ENCODE data around the gene MRGPRE. TPM values are rescaled to one million over a fixed set of nuclear protein-coding genes. Genes with fewer than 3 reads are reported as not detected.

The MRGPRE gene
- total and polyA plus RNA-seq, 8 donors, result 0.16 to 0.58 (median 0.23) TPM; not detected in 1

- 71 to 74% methylated on average over 8 of the region's 8 CpGs for WGBS, 2 donors
- Histone ChIP-seq H3K36me3 (no peaks in the 10 kb centered on the region), H3K27ac (no peak overlapping the region), H3K4me1 (no peaks in the 10 kb centered on the region), H3K9me3 (no peaks in the 10 kb centered on the region), H3K27me3 (no peaks in the 10 kb centered on the region), H3K4me3 (no peak overlapping the region)
- FAIRE-seq (no peak), DNase-seq (peak in 1 of 6 donors; percentile 2), ATAC-seq (no peak)
- intact Hi-C loops (cut with DNase I), result no loop called here
- TF ChIP-seq CTCF (IDR thresholded peaks at IDR 0.05), result no peak
Measured at GRCh38 chr11:3206156-3206921, 25.9 kb downstream of the MRGPRE start.

- Histone ChIP-seq H3K27ac (no peak overlapping the region), H3K4me3 (no peak overlapping the region), H3K4me1 (no peaks in the 10 kb centered on the region), H3K9me3 (no peaks in the 10 kb centered on the region), H3K27me3 (no peaks in the 10 kb centered on the region), H3K36me3 (no peaks in the 10 kb centered on the region)
- ATAC-seq (no peak), DNase-seq (peak in 2 of 6 donors; percentile 6 to 40), FAIRE-seq (no peak)
- TF ChIP-seq CTCF (IDR thresholded peaks at IDR 0.05), result no peak
- intact Hi-C loops (cut with DNase I), result no loop called here
- 38 to 49% methylated on average over 16 of the region's 16 CpGs for WGBS, 2 donors
Measured at GRCh38 chr11:3205261-3206155, 26.7 kb downstream of the MRGPRE start.

GRCh38 chr11:3204141-3205015 lies 27.8 kb downstream of the MRGPRE start:
- intact Hi-C loops (cut with DNase I), result no loop called here
- H3K27ac ChIP-seq, result no peak overlapping the region
- no peaks in the 10 kb centered on the region for H3K27me3 ChIP-seq
- ATAC-seq, result no peak
- H3K36me3 ChIP-seq, result no peaks in the 10 kb centered on the region
- no peaks in the 10 kb centered on the region for H3K9me3 ChIP-seq
- DNase-seq, result peak in 3 of 6 donors; percentile 14 to 70 (median 51)
- no peaks in the 10 kb centered on the region for H3K4me1 ChIP-seq
- 64 to 72% methylated on average over 24 of the region's 24 CpGs for WGBS, 2 donors
- H3K4me3 ChIP-seq, result no peak overlapping the region
- no peak for TF ChIP-seq CTCF (IDR thresholded peaks at IDR 0.05)
- no peak for FAIRE-seq

GRCh38 chr11:3203221-3204043 lies 28.8 kb downstream of the MRGPRE start:
- peak; percentile 48 to 83 (median 71) for ATAC-seq
- no peaks in the 10 kb centered on the region for H3K36me3 ChIP-seq
- H3K27ac ChIP-seq, result no peak overlapping the region
- no peaks in the 10 kb centered on the region for H3K9me3 ChIP-seq
- 3% methylated on average over 39 to 51 of the region's 51 CpGs for WGBS, 2 donors
- H3K27me3 ChIP-seq, result no peaks in the 10 kb centered on the region
- peak in 3 of 6 donors; percentile 36 to 78 (median 68) for DNase-seq
- intact Hi-C loops (cut with DNase I), result no loop called here
- no peak for TF ChIP-seq CTCF (IDR thresholded peaks at IDR 0.05)
- H3K4me1 ChIP-seq, result no peaks in the 10 kb centered on the region
- no peak overlapping the region for H3K4me3 ChIP-seq
- FAIRE-seq, result no peak

Data from pancreas (tissue), 10 donors.